HCT116 (cell line): ENCODE data around the gene ANKS1A. TPM values are rescaled to one million over a fixed set of nuclear protein-coding genes. Genes with fewer than 3 reads are reported as not detected.

Source experiments
- ATAC-seq: fragments of 200-7000 bp; cut with Tn5 transposase; 2 replicates; pipeline ENCODE4 v1.9.1; 2020; ENCODE audit warnings: mild to moderate bottlenecking, moderate library complexity
- BruUV-seq: library from RNA; stranded (reverse); fragments of 400-500 nt; replicated peaks from 2 replicates; lab custom pipeline; 2021; lab: Mats Ljungman, UMichigan
- CTCF ChIA-PET: fragments of 300-600 bp; sonication (Branson Sonifier 250); formaldehyde crosslinking; loops from one replicate; lab custom pipeline; 2021; ENCODE audit warnings: antibody characterized with exemption; lab: Charles Lee
- POLR2A ChIA-PET: fragments of 300-600, 350-600 bp; sonication (Branson Sonifier 250); formaldehyde crosslinking; loops from one replicate; lab custom pipeline; 2021; ENCODE audit warnings: antibody characterized with exemption; lab: Charles Lee
- RAD21 ChIA-PET, 2 experiments: fragments of 300-600 bp; sonication (Branson Sonifier 250); formaldehyde crosslinking; loops; one replicate each; lab custom pipeline; 2023; ENCODE audit warnings: low total read pairs in 2 of 2; ENCODE audit not compliant: uncharacterized antibody in 2 of 2, unreplicated experiment in 2 of 2, low non-redundant PET in 1 of 2; lab: Charles Lee
- DNase-seq: peaks from one replicate; pipeline ENCODE4 v3.0.0-alpha.2; 2010; ENCODE audit warnings: low read depth, low spot score
- H2AFZ ChIP-seq: fragments of 200-600 bp; shearing (Covaris generic), sonication (generic); 2 replicates; pipeline ENCODE4 v1.6.1; 2017; ENCODE audit warnings: low read depth, mixed run types, mixed read lengths, antibody characterized with exemption, low read length; ENCODE audit not compliant: poor library complexity, severe bottlenecking
- H3K27ac ChIP-seq: 2 replicates; pipeline ENCODE4 v1.5.1; 2012; ENCODE audit warnings: low read depth, low read length
- H3K27me3 ChIP-seq: fragments of 200-600 bp; sonication (generic); 2 replicates; pipeline ENCODE4 v1.6.1; 2016; ENCODE audit warnings: mixed run types, low read length, mixed read lengths; ENCODE audit not compliant: insufficient read depth
- H3K36me3 ChIP-seq, 2 experiments: fragments of 200-500 bp in 1 of 2; fragments of 200-600 bp in 1 of 2; sonication (Bioruptor generic) in 1 of 2; sonication (generic) in 1 of 2; 2 replicates each; pipeline versions ENCODE4 v1.5.1 to v1.6.1; 2014 to 2016; ENCODE audit warnings: low read length in 2 of 2, inconsistent platforms in 1 of 2, mixed read lengths in 1 of 2, mixed run types in 1 of 2; ENCODE audit not compliant: insufficient read depth in 2 of 2, control insufficient read depth in 1 of 2
- H3K4me1 ChIP-seq, 2 experiments: fragments of 200-600 bp in 1 of 2; sonication (generic) in 1 of 2; 2 replicates each; pipeline versions ENCODE4 v1.5.1 to v1.6.1; 2012 to 2017; ENCODE audit warnings: low read length in 2 of 2, inconsistent platforms in 1 of 2, mild to moderate bottlenecking in 1 of 2, mixed read lengths in 1 of 2, mixed run types in 1 of 2, moderate library complexity in 1 of 2; ENCODE audit not compliant: insufficient read depth in 2 of 2, control insufficient read depth in 1 of 2
- H3K4me2 ChIP-seq: fragments of 200-600 bp; sonication (generic); 2 replicates; pipeline ENCODE4 v1.6.1; 2017; ENCODE audit warnings: mixed run types, low read length, mixed read lengths
- H3K4me3 ChIP-seq, 2 experiments: fragments of 200-600 bp in 1 of 2; sonication (generic) in 1 of 2; replicated peaks in 1 of 2; 2 replicates each; pipeline ENCODE4 v1.5.1; 2011 to 2016; ENCODE audit warnings: low read length in 2 of 2, control low read depth in 1 of 2, low read depth in 1 of 2, mild to moderate bottlenecking in 1 of 2, mixed read lengths in 1 of 2, mixed run types in 1 of 2
- H3K79me2 ChIP-seq: fragments of 200-600 bp; sonication (generic); 2 replicates; pipeline ENCODE4 v1.6.1; 2017; ENCODE audit warnings: mild to moderate bottlenecking, mixed run types, low read length, moderate library complexity, mixed read lengths; ENCODE audit not compliant: insufficient read depth
- H3K9ac ChIP-seq: fragments of 200-600 bp; sonication (generic); 2 replicates; pipeline ENCODE4 v1.6.1; 2016; ENCODE audit warnings: low read length, mixed read lengths
- H3K9me2 ChIP-seq: fragments of 200-600 bp; sonication (generic), shearing (Covaris generic); 2 replicates; pipeline ENCODE4 v1.6.1; 2017; ENCODE audit warnings: mixed run types, mild to moderate bottlenecking, moderate library complexity; ENCODE audit not compliant: insufficient read depth
- H3K9me3 ChIP-seq, 2 experiments: fragments of 200-500 bp in 1 of 2; fragments of 200-600 bp in 1 of 2; sonication (Bioruptor generic) in 1 of 2; sonication (generic) in 1 of 2; 2 replicates each; pipeline ENCODE4 v1.6.1; 2014 to 2017; ENCODE audit warnings: low read length in 2 of 2, mixed read lengths in 2 of 2, inconsistent platforms in 1 of 2, low read depth in 1 of 2, mild to moderate bottlenecking in 1 of 2, mixed run types in 1 of 2, moderate library complexity in 1 of 2; ENCODE audit not compliant: control insufficient read depth in 1 of 2, insufficient read depth in 1 of 2
- H4K20me1 ChIP-seq: fragments of 200-600 bp; sonication (generic), shearing (Covaris generic); 2 replicates; pipeline ENCODE4 v1.6.1; 2017; ENCODE audit warnings: mixed run types, mild to moderate bottlenecking, moderate library complexity; ENCODE audit not compliant: insufficient read depth
- CEBPB ChIP-seq: IDR thresholded peaks from 2 replicates; pipeline ENCODE4 v1.6.1; 2012; ENCODE audit warnings: low read depth
- EZH2phosphoT487 ChIP-seq: fragments of 200-600 bp; IDR thresholded peaks from 2 replicates; pipeline ENCODE4 v1.6.1; 2018; ENCODE audit warnings: antibody characterized with exemption, borderline replicate concordance
- FOSL1 ChIP-seq: IDR thresholded peaks from 2 replicates; pipeline ENCODE4 v1.6.1; 2012; ENCODE audit warnings: low read depth
- MAX ChIP-seq: IDR thresholded peaks from 2 replicates; pipeline ENCODE4 v1.6.1; 2012
- POLR2A ChIP-seq: IDR thresholded peaks from 2 replicates; pipeline ENCODE4 v1.7.0; 2011; ENCODE audit warnings: borderline replicate concordance; ENCODE audit not compliant: insufficient read depth, insufficient read length; ENCODE audit errors: extremely low read depth
- POLR2AphosphoS5 ChIP-seq: IDR thresholded peaks from 2 replicates; pipeline ENCODE4 v1.6.1; 2011; ENCODE audit warnings: mild to moderate bottlenecking, low read depth, low read length, moderate library complexity
- SP1 ChIP-seq: IDR thresholded peaks from 2 replicates; pipeline ENCODE4 v1.6.1; 2012; ENCODE audit warnings: low read depth
- SRF ChIP-seq: IDR thresholded peaks from 2 replicates; pipeline ENCODE4 v1.6.1; 2012; ENCODE audit warnings: low read depth
- YY1 ChIP-seq: IDR thresholded peaks from 2 replicates; pipeline ENCODE4 v1.6.1; 2011; ENCODE audit warnings: low read length, low read depth, moderate library complexity, mild to moderate bottlenecking; ENCODE audit not compliant: insufficient replicate concordance; ENCODE audit errors: extremely low read depth
- ZBTB33 ChIP-seq: IDR thresholded peaks from 2 replicates; pipeline ENCODE4 v1.6.1; 2011; ENCODE audit warnings: mild to moderate bottlenecking, low read length, moderate library complexity; ENCODE audit not compliant: insufficient replicate concordance; ENCODE audit errors: extremely low read depth
- intact Hi-C: fragments of 100-400 bp; cut with micrococcal nuclease; formaldehyde crosslinking; loops from 2 replicates; pipeline ENCODE4 v1.10.0; 2022
- total RNA-seq: library from RNA; stranded (reverse); gene quantifications from one replicate; pipeline ENCODE4 v1.2.1, GENCODE V29; 2021; ENCODE audit not compliant: unreplicated experiment

Gene ANKS1A
- total RNA-seq, 1 experiment from 2014 or later = 20.6 TPM

GRCh38 chr6:34875292-34876213, 13.5 kb upstream of the ANKS1A start:
- H3K4me1 ChIP-seq = no peaks in the 10 kb centered on the region
- peaks cover 37 to 45% of the 10 kb centered on the region in 2 experiments; a peak in 3 of 4 replicates for H3K36me3 ChIP-seq
- ChIA-PET RAD21 (no interaction called here), CTCF (interaction anchor here (0.9 kb wide), 1 partner anchor 17 kb away, joined by 3 read pairs; no protein-coding TSS in a partner anchor), POLR2A (no interaction called here)
- H3K9ac ChIP-seq = no peak overlapping the region
- H4K20me1 ChIP-seq = 0 out of 2 replicates have a peak, but pooled peaks cover 5% of the 10 kb centered on the region
- no peaks in the 10 kb centered on the region for H3K27me3 ChIP-seq
- H2AFZ ChIP-seq = no peak overlapping the region
- H3K27ac ChIP-seq = no peak overlapping the region
- no peak overlapping the region for H3K4me3 ChIP-seq
- H3K79me2 ChIP-seq = no peaks in the 10 kb centered on the region; the same call in 1 of the 2 replicates
- BruUV-seq = no TSS peak
- H3K9me3 ChIP-seq = no peaks in the 10 kb centered on the region
- TF ChIP-seq ZBTB33 (no peak), POLR2AphosphoS5 (peak; percentile 4; the same call in 1 of the 2 replicates)
- no peak overlapping the region for H3K4me2 ChIP-seq
- ATAC-seq (no peak), DNase-seq (no peak)
- H3K9me2 ChIP-seq = no peaks in the 10 kb centered on the region
- intact Hi-C loops = no loop called here

- H3K4me3 ChIP-seq = no peak overlapping the region
- intact Hi-C loops = no loop called here
- ATAC-seq = no peak
- H2AFZ ChIP-seq = no peak overlapping the region
- no peaks in the 10 kb centered on the region for H3K9me3 ChIP-seq
- POLR2A ChIA-PET = no interaction called here
- RAD21 ChIA-PET = no interaction called here
- no peak for TF ChIP-seq MAX
- no peak for TF ChIP-seq FOSL1
- TF ChIP-seq EZH2phosphoT487 = no peak
- no peak for TF ChIP-seq YY1
- TF ChIP-seq SRF = no peak
- TF ChIP-seq SP1 = no peak
- TF ChIP-seq CEBPB = no peak
- no peak for TF ChIP-seq POLR2A
- H3K36me3 ChIP-seq = peaks cover 32 to 39% of the 10 kb centered on the region in 2 experiments; a peak in 3 of 4 replicates
- no peak overlapping the region for H3K4me2 ChIP-seq
- no TSS peak for BruUV-seq
- no peaks in the 10 kb centered on the region for H3K4me1 ChIP-seq
- peaks cover 7% of the 10 kb centered on the region for H3K79me2 ChIP-seq
- no peak overlapping the region for H3K9ac ChIP-seq
- no peaks in the 10 kb centered on the region for H3K27me3 ChIP-seq
- DNase-seq = no peak
- H3K9me2 ChIP-seq = no peaks in the 10 kb centered on the region
- CTCF ChIA-PET = no interaction called here
- H4K20me1 ChIP-seq = 0 out of 2 replicates have a peak, but pooled peaks cover 5% of the 10 kb centered on the region
- no peak overlapping the region for H3K27ac ChIP-seq
These were observed 12.6 kb upstream of the ANKS1A start for GRCh38 chr6:34876472-34876871.
